C1 segment of cervical spinal cord (tissue), 14 donors: ENCODE measurements around the gene MSH3.
A peak's percentile ranks its signal among the peaks of the same experiment; 100 is the strongest.

Source experiments
- DNase-seq, 14 donors: peaks; one replicate each; lab custom pipeline; 2025; lab: John Stamatoyannopoulos, UW

Gene MSH3

DNA sequence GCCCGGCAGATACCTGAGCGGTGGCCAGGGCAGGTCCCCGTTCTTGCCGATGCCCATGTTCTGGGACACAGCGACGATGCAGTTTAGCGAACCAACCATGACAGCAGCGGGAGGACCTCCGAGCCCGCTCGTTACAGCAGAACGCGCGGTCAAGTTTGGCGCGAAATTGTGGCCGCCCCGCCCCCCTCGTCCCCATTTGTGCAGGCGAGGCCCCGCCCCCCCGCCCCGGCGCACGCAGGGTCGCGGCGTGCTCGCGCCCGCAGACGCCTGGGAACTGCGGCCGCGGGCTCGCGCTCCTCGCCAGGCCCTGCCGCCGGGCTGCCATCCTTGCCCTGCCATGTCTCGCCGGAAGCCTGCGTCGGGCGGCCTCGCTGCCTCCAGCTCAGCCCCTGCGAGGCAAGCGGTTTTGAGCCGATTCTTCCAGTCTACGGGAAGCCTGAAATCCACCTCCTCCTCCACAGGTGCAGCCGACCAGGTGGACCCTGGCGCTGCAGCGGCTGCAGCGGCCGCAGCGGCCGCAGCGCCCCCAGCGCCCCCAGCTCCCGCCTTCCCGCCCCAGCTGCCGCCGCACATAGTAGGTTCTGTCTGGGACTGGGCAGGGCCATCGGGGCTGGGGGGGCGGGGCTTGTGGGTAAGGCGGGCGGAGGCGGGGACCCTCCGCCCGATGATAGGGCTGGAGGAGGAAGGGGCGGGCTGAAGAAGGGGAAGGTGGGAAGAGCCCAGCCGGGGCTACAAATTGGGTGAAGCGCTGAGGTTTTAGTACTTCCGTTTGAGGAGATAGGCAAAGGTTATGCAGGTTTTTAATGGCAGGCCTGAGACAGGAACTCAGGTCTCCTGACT is at the start of gene MSH3, which contains the start of gene DHFR:
TSS of gene MSH3 (plus strand) at position 262 of the 840 bp plus-strand sequence. CDS start at position 338, 76 bp downstream.
TSS of gene DHFR (minus strand) at position 593 of the 840 bp plus-strand sequence. CDS start at position 99, 494 bp downstream.
- peak; percentile 3 to 92 (median 80) for DNase-seq

DNA sequence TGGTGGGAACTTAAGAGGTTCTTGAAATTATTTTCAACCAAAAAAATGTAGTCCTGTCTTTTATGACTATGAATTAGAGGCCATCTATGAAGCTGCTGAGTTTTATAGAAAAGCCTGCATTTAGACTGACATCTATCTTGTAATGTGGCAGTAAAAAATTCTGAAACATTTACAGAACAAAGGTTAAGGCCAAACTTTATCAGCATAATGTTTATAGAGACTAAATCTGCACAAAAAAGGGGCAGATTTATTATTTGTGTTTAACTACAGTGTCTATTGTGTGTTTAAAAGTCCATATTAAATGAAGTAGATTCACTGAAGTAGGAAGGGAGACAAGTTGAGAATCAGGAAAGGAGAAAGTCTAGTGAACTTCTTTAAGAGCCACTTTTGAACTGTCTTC is 47.1 kb upstream of the MSH3 start:
- DNase-seq = no peak

DNA sequence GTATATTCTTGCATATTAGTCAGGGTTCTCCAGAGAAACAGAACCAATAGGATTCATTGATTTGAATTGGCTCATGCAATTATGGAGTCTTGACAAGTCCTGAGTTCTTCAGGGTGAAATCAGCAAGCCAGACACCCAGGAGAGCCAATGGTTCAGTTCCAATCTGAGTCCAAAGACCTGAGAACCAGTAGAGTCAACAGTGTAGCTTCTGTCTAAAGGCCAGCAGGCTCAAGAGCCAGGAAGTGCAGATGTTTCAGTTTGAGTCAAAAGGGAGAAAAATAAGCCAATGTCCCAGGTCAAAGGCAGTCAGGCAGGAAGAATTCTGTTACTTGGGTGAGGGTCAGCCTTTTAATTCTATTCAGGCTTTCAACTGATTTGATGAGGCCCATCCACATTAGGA is 46.6 kb upstream of the MSH3 start:
- DNase-seq = no peak

DNA sequence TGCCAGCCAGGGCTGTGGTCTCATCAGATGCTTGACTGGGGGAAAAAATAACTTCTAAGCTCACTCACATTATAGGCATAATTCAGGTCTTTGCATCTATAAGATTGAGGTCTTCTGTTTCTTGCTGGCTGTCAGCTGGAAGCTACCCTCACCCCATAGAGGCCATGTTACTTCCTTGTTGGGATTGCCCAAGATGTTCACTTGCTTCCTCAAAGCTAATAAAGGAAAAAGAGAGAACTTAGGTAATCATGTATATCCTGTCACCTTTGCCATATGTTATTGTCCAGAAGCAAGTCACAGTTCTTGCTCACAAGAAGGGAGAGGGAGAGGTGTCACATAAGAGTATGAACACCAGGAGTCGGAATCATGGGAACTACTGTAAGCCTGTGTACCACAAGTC is 45.7 kb upstream of the MSH3 start:
- DNase-seq = no peak

DNA sequence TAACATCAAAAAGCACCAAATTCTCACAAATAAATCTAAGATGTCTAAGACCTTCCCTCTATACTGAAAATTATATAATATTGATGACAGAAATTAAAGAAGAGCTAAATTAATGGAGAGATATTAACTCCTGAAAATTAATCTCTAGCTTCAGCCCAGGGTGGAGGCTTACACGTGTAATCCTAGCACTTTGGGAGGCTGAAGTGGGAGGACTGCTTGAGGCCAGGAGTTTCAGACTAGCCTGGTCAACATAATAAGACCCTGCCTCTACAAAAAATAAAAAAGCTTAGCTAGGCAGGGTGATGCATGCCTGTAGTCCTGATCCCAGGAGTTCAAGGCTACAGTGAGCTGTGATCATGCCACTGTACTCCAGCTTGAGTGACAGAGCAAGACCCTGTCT is 44.8 kb upstream of the MSH3 start:
- DNase-seq = no peak

DNA sequence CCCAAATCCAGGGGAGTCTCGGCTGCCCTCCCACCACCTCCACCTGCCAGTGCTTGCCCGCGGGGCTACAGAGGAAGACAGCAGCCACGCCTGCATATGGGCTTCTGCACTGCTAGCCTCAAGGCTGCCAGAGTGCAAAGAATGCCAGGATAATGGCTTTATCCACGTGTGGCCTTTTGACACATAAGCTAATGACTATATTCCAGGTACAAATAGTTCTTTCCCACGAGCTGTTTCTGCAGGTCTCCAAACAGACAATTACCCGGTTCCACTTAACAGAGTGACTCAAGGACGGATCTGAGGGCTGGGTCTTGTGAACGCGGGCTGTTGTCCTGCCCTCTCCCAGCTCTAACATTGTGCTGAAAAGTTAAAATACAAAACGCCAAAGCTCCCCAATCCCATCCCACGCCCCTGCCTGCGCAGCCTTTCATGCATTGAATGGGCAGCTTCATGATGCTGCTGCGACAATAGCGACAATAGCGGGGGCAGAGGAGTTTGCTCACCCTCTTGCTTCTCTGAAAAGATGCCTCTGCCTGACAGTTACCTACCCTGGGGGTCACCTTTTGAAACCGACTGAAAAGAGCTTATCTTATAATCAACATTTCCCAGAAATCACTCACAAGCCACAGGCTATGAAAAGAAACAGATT is 39.1 kb upstream of the MSH3 start:
- DNase-seq = no peak

DNA sequence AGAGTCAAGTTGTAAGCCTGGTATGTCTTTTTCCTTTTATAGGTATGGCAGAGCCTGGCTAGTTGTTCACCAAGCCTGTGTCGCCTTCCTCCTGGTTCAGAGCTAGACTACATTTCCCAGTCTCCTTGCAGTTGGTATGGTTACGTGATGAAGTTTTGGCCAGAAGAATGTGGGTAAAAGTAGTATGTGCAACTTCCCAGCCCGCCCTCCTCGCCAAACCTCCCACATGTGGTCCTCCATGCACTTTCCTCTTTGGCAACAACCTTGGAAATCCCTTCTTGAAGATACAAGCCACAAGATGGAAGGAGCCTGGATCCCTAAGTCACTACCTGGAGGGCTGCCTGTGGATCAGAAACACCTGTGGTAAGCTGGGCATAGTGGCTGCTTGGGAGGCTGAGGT is 36.0 kb upstream of the MSH3 start:
- DNase-seq = no peak

DNA sequence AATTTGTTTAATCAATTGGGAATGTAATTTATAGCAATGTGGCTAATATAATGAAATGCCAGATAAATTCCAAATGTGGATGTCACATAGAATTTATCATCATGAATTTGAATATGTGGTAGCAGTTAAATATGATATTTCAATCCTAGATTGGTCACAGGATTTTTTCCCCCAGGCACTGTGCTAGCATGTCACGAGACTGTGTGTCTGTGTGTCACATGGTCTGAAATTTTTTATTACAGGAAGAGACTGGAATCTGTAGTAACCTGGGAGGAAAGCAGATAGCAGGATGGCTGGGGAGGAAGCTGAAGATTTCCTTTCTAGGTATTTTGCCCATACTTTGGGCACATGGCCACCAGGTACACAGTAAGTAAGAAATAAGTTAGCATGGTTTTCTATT is 35.4 kb upstream of the MSH3 start:
- DNase-seq = no peak

DNA sequence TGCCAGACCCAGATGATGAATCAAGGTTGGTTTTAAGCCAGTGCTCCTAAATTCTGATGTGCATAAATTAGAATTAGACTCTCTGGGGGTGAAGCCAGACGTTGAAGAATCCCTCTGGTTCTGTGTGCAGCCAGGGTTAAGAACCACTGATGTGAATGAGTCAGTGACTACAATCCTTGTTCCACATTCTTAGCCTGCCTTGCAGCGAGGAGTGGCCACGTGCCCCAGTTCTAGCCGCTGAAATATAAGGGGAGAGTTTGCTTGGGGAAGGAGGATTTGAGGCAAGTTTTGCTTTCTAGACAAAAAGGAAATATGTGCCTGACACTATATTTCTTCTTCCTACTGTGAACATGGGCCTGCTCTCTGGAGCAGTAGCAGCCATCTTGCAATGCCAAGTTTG is 34.2 kb upstream of the MSH3 start:
- no peak for DNase-seq

DNA sequence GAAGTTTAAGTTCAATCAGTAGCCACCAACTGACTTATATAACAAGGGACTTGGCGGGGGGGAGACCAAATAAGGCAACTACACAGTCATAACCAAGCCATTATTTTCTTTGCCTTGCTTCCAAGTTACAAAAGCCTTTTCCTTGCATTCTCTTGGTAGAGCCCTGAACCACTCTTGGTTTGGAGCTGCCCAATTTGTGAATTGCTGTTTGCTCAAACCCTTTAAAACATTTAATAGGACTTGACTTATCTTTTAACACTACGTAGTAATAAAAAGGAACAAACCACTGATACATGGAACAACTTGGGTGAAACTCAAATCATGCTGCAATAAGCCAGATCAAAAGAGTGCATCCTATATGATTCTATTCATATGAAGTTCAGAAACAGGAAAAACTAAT is 31.7 kb upstream of the MSH3 start:
- no peak for DNase-seq

DNA sequence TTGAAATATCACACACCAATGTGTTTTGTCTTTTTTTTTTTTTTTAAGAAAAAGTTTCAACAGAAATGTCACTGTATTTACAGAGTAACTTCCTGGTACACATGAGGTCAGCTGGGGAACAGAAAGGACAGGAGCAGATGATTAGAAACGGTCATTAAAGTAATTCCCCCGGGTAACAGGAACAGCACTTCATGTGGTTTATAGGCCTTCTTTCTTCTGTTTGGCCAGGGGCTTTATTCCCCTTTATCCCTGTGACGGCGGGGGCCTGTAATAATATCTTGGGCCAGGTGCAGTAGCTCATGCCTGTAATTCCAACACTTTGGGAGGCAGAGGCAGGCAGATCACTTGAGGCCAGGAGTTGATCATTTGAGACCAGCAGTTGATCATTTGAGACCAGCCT is 30.5 kb upstream of the MSH3 start:
- no peak for DNase-seq

DNA sequence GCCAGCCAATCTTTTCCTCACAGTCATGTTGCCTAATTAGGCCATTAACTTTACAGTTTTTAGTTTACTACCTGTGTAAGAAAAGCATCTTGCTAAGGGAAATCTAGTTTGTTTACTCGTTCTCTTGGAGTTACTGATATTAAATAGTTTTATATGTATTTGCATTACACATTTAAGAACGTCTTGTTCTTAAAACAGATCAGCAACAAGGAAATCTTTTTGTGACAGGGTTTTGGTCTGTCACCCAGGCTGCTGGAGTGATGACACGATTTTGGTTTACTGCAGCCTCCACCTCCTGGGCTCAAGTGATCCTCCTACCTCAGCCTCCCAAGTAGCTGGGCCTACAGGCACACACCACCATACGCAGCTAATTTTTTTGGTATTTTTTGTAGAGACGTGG is 29.2 kb upstream of the MSH3 start:
- no peak for DNase-seq

DNA sequence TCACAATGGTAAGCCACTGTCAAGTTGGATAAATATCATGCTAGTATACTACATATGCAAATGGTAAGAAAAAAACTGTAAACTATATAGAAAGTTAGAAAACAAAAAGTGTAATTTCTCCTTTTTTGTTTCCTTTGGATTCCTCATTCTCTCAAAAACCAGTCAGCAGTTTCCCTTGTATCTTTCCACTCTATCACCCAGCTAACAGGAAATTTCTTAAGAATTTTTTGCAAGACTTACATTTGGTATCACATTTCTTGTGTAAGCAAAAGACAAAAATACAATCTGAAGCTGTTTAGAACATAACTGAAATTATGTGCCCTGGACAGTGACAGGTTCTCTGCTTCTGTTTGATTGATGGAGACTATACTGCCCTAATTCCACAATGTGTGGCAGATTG is 25.2 kb upstream of the MSH3 start:
- no peak for DNase-seq

DNA sequence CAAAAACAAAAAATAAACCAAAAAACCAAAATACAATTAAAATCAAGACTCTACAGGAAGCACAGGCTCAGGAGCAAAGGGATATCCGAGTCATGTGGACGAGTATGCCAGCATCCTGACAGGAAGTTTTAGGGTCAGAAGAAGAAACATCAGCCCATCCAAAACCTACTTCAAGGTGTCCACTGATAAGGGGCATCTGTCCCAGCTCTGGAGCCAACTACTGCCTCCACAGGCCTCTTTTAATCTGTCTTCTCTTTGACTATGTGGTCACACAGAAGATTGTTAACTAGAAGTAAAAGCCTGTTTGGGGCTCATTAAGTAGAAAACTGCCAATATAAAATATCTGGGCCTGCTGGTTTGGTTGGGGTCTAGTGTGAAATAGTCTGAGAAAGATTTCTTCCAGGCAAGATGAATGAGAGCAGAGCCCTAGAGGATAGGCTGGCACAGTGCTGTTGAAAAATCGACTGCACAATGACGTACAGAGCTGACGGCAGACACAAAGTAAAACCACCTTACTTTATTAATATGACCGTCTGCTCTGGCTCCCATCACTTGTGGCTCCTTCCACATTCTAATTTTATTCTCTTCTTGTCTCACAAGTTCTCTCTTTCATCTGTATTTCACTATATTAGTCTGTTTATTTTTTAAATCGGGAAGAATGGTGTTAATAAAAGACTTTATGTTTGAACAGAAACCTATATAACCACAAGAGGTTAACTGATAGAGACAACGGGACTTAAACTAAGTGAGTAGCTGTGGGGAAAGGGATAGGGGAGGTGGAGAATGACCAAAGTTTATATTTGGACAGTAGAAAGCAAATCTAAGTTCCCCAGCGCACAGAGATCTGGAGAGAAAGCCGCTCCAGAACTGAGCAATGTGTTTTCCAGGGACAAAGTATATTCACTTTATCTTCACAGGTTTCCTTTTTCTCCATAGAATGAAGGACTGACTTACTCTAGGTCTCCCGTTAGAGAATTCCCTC is 22.9 kb upstream of the MSH3 start:
- no peak for DNase-seq

DNA sequence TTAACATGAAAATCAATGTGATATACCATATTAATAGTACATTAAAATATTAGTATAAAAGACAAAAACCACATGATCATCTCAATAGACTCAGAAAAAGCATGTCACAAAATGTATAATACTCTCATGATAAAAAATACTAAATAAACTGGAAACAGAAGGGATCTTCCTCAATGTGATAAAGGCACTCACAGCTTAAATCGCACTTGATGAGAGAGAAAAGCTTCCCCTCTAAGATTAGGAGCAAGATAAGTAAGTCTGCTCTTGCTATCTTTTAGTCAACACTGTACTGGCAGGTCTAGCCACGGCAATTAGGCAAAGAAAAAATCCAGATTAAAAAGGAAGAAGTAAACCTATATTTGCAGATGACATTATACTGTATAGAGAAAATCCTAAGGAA is 21.8 kb upstream of the MSH3 start:
- no peak for DNase-seq

DNA sequence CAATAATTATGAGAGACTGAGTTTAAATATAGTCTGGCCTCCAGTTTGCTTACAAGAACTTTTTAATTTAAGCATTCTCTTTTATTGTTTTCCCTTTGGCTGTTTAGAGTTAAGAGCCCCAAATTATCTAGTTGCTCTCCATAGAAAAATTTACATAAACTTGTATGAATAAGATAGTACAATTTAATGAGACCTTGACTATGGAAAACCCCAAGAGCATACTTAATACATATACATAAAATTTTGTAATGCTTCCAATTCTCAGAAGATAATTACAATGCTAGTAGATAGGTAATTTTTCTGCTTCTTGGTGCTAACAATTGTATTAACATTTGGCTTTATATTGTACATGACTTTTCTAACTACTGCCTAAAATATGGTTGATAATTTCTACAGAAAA is 20.3 kb upstream of the MSH3 start:
- DNase-seq = no peak

DNA sequence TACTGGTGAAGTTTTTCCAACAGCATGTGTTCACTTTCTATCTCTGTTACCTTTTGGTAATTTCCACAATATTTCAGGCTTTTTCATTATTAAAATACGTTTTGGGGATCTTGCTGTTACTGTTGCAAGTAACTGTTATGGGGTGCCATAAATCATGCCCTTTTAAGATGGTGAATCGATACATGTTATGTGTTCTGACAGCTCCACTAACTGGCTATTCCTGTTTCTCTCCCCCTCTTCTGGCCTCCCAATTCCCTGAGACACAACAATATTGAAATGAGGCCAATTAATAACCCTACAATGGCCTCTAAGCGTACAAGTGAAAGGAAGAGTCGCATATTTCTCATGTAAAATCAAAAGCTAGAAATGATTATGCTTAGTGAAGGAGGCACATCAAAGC is 13.1 kb upstream of the MSH3 start:
- no peak for DNase-seq

DNA sequence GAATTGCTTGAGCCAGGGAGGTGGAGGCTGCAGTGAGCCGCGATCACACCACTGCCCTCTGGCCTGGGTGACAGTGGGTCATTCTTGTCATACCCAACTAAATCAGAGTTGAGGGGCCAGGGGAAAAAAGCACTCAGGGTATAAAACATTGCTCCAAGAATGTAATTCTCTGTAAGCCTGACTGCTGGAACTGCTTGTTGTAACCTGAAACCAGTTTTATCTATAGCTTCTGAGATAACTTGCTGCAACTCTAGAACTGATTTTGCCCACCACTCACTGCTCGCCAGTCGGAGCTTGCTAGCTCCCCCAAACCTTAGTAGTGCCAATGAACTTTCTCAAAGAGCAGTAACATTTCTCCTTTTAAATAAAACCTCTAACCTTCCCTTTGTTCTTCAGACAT is 9.6 kb upstream of the MSH3 start:
- no peak for DNase-seq

DNA sequence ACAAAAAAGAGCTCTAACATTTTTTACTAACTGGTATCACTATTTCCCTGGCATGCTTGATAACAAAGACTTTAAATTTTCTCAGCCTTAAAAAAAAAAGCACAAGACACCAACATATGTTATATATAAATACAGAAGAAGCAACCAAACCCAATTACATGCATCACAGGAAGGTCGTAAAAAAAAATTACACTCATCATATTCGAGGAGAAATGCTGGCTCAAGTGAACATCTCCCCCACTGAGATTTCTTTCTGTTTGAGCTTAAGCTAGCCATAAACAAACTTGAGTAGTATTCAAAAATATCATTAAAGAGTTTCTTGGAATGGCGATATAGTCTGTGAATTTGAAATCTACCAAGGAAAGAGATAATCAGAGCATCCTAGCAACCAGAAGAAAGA is 7.5 kb upstream of the MSH3 start:
- DNase-seq = no peak

DNA sequence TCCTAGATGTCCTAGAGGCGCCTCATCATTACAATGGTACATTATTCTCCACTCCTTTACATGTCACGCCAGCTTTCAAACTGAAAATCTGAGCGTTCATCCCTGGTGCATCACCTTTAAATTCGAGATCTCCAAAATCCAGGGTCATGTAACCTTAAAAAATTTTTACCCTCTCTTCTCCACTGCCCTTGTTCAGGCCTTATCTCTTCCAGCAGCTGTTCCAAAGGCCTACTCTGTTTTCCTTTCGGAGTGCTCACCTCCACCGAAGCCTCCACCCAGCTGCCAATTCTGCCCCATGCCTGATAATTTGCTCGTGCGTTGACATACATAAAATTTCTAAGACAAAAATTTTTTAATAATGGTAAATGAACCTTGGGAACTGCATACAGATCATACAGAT is 950 bp upstream of the MSH3 start:
- no peak for DNase-seq

DNA sequence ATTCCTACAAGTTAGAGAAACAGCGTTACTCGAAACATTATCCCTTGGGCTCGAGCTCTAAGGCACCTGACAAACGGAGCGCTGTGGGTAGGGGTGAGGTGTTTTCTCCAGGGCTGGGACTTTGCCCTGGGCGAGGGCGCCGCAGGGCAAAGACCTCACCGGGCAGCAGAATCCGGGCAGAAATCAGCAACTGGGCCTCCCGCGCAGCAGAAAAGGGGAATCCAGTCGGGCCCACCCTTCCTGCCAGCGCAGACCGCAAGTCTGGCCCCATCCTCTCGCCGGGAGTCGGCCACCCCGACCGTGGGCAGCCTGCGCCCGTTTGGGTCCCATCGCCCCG is 430 bp upstream of the MSH3 start:
- no peak for DNase-seq

DNA sequence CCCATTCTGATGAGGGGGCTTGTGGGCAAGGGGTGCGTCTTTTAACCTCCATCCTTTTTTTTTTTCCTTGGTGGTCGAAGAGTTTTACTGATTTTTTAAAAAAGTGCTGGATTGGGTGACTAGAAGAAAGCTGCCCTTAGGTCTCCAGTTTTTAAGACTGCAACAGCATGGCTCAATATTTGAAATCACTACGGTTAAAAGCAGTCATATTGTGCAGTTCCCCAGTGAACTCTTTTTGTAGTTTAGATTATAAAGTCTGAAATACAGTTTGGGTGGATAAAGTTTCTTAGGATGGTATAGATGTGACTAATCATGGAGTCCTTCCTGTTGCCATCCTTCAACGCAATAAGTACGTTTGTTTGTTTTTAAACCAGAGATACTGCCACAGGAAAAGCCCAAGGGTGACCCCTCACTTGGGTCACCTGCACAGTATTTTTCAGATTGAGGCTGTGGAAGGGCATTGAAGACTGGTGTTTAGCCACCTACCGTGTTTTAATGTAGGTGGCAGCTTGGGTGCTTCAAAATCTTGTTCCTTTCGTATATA is 851 bp downstream of the MSH3 start:
- no peak for DNase-seq
